CD14-positive monocyte (primary cell): ENCODE results near the gene ZFYVE1. TPM values are rescaled to one million over a fixed set of nuclear protein-coding genes. Genes with fewer than 3 reads are reported as not detected.
"Not testable (repeated sequence)": the region's sequence is repeated elsewhere in the genome, so short reads cannot be mapped to it uniquely, and the experiment has no call there.

Experiments
- DNase-seq, 3 donors: peaks; one replicate each; pipeline ENCODE4 v3.0.0-alpha.2; 2011 to 2022
- H2AFZ ChIP-seq: 2 replicates; pipeline ENCODE4 v1.6.0; 2012; ENCODE audit warnings: mild to moderate bottlenecking, low read depth, low read length, inconsistent platforms; ENCODE audit not compliant: insufficient read depth, poor library complexity, severe bottlenecking
- H3K27ac ChIP-seq, 2 donors: 1 replicate in 1 of 2; 2 replicates in 1 of 2; pipeline ENCODE4 v1.5.1; 2012 to 2013; ENCODE audit warnings: low read length in 2 of 2, control low read depth in 1 of 2, inconsistent platforms in 1 of 2, low read depth in 1 of 2, mild to moderate bottlenecking in 1 of 2
- H3K27me3 ChIP-seq, 2 donors: one replicate each; pipeline versions ENCODE4 v1.6.0 to v1.6.1; 2011 to 2013; ENCODE audit warnings: low read length in 2 of 2; ENCODE audit not compliant: control insufficient read depth in 2 of 2, insufficient read depth in 2 of 2
- H3K36me3 ChIP-seq, 2 donors: replicated peaks in 1 of 2; 1 replicate in 1 of 2; 2 replicates in 1 of 2; pipeline versions ENCODE4 v1.5.1 to v1.6.1; 2012 to 2013; ENCODE audit warnings: low read length in 2 of 2, control low read depth in 1 of 2, inconsistent platforms in 1 of 2, mild to moderate bottlenecking in 1 of 2; ENCODE audit not compliant: insufficient read depth in 2 of 2, control insufficient read depth in 1 of 2
- H3K4me1 ChIP-seq, 2 donors: 1 replicate in 1 of 2; 2 replicates in 1 of 2; pipeline versions ENCODE4 v1.5.1 to v1.6.1; 2012 to 2013; ENCODE audit warnings: low read length in 2 of 2, control low read depth in 1 of 2, inconsistent platforms in 1 of 2, mild to moderate bottlenecking in 1 of 2, moderate library complexity in 1 of 2; ENCODE audit not compliant: insufficient read depth in 2 of 2, control insufficient read depth in 1 of 2
- H3K4me2 ChIP-seq: replicated peaks from 2 replicates; pipeline ENCODE3; 2012; ENCODE audit warnings: low read length, moderate library complexity, mild to moderate bottlenecking; ENCODE audit not compliant: poor library complexity, severe bottlenecking; ENCODE audit errors: extremely low read depth
- H3K4me3 ChIP-seq, 3 experiments: fragments of 200-600 bp in 1 of 3; sonication (generic) in 1 of 3; replicated peaks in 1 of 3; 1 replicate in 2 of 3; 2 replicates in 1 of 3; pipeline ENCODE4 v1.5.1; 2011 to 2013; ENCODE audit warnings: low read length in 3 of 3, mild to moderate bottlenecking in 3 of 3, control low read depth in 2 of 3, low read depth in 2 of 3, inconsistent platforms in 1 of 3, moderate library complexity in 1 of 3
- H3K79me2 ChIP-seq: 2 replicates; pipeline ENCODE4 v1.6.0; 2012; ENCODE audit warnings: mild to moderate bottlenecking, control low read depth, inconsistent platforms, low read length, moderate library complexity; ENCODE audit not compliant: insufficient read depth
- H3K9ac ChIP-seq: 2 replicates; pipeline ENCODE4 v1.6.0; 2017; ENCODE audit warnings: low read length, mild to moderate bottlenecking; ENCODE audit not compliant: insufficient read depth, poor library complexity, severe bottlenecking
- H3K9me3 ChIP-seq, 2 donors: replicated peaks in 1 of 2; 1 replicate in 1 of 2; 2 replicates in 1 of 2; pipeline versions ENCODE4 v1.5.1 to v1.6.1; 2012 to 2013; ENCODE audit warnings: low read length in 2 of 2, control low read depth in 1 of 2; ENCODE audit not compliant: control insufficient read depth in 1 of 2, insufficient read depth in 1 of 2
- H4K20me1 ChIP-seq: 2 replicates; pipeline ENCODE4 v1.6.0; 2012; ENCODE audit warnings: mild to moderate bottlenecking, low read length, control low read depth, moderate library complexity; ENCODE audit not compliant: insufficient read depth
- H3K27ac Mint-ChIP-seq, 7 donors: one replicate each; pipeline ENCODE4 v1.8.0; 2020; ENCODE audit warnings: mild to moderate bottlenecking in 7 of 7, mixed read lengths in 7 of 7, moderate library complexity in 6 of 7, inconsistent platforms in 2 of 7
- H3K27me3 Mint-ChIP-seq, 3 donors: one replicate each; pipeline ENCODE4 v1.8.0; 2021 to 2022; ENCODE audit warnings: low read depth in 3 of 3, mild to moderate bottlenecking in 3 of 3, mixed read lengths in 3 of 3, moderate library complexity in 3 of 3, inconsistent platforms in 1 of 3
- H3K36me3 Mint-ChIP-seq, 2 donors: one replicate each; pipeline ENCODE4 v1.8.0; 2020; ENCODE audit warnings: mixed read lengths in 2 of 2, inconsistent platforms in 1 of 2, mild to moderate bottlenecking in 1 of 2
- H3K4me1 Mint-ChIP-seq: one replicate; pipeline ENCODE4 v1.8.0; 2020; ENCODE audit warnings: mild to moderate bottlenecking, mixed read lengths
- H3K4me3 Mint-ChIP-seq, 2 donors: one replicate each; pipeline ENCODE4 v1.8.0; 2020; ENCODE audit warnings: mild to moderate bottlenecking in 2 of 2, mixed read lengths in 2 of 2, moderate library complexity in 1 of 2
- H3K9me3 Mint-ChIP-seq, 7 donors: one replicate each; pipeline ENCODE4 v1.8.0; 2020 to 2022; ENCODE audit warnings: mixed read lengths in 7 of 7, mild to moderate bottlenecking in 6 of 7, moderate library complexity in 6 of 7, inconsistent platforms in 2 of 7
- CTCF ChIP-seq: fragments of 200-600 bp; IDR thresholded peaks from one replicate; pipeline ENCODE4 v1.8.0; 2022; ENCODE audit warnings: antibody characterized with exemption, mild to moderate bottlenecking
- WGBS: methylation state at CpG from one replicate; pipeline ENCODE4 v1.1.5; 2013; ENCODE audit warnings: missing lambda C conversion rate; ENCODE audit not compliant: insufficient coverage; 5-methylcytosine and 5-hydroxymethylcytosine counted together
- intact Hi-C, 2 donors: fragments of 100-400 bp; cut with micrococcal nuclease; formaldehyde crosslinking; loops; one replicate each; pipeline versions ENCODE4 v1.15.0 to v1.15.1; 2023
- polyA plus RNA-seq, 3 donors: library from polyadenylated mRNA; depleted of rRNA in 1 of 3; unstranded in 2 of 3; stranded (reverse) in 1 of 3; fragments of 300-500 nt in 2 of 3; fragments of >200 nt in 1 of 3; fragmentation: Illumina TruSeq in 2 of 3; gene quantifications; 1 replicate in 2 of 3; 2 replicates in 1 of 3; pipeline ENCODE4 v1.2.3, GENCODE V29; 2012 to 2021

The ZFYVE1 gene
- polyA plus RNA-seq, 3 donors = 4.9 to 18.6 (median 5.3) TPM

DNA sequence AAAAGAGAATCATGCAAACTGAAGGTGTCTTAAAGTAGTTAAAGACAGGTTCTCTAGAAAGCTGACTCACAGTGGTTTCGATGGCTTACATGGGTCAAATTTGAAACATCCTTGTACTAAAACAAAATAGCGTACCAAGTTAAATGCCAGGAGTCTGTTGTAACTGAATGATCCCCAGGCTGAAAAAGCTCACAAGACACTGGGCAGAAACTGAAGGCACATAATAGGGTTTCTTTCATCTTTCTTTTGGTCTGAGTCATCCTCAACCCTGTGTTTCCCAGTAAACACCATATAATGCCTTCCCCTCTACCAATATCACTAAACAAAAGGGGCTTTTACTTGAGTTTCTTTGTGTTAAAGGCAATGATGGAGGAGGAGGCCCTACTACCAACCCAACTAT lies 12.8 kb downstream of the ZFYVE1 start:
- intact Hi-C loops = no loop called here
- H3K79me2 ChIP-seq = peaks cover 37% of the 10 kb centered on the region
- no peak overlapping the region for H3K4me3 Mint-ChIP-seq
- H3K9ac ChIP-seq = no peak overlapping the region
- no peak overlapping the region for H2AFZ ChIP-seq
- H3K4me1 Mint-ChIP-seq = peaks cover 2% of the 10 kb centered on the region
- H3K27ac ChIP-seq = no peak overlapping the region
- H3K36me3 Mint-ChIP-seq = peaks cover 65 to 77% of the 10 kb centered on the region in 2 donors
- TF ChIP-seq CTCF = no peak
- peaks cover 69% of the 10 kb centered on the region for H4K20me1 ChIP-seq
- H3K9me3 Mint-ChIP-seq = peaks cover 0 to 5% (median 3%) of the 10 kb centered on the region in 7 donors
- no peaks in the 10 kb centered on the region for H3K4me1 ChIP-seq
- no peak for DNase-seq
- H3K27ac Mint-ChIP-seq = no peak overlapping the region
- no peaks in the 10 kb centered on the region for H3K9me3 ChIP-seq
- H3K4me3 ChIP-seq = no peak overlapping the region
- WGBS = no CpG with 5 or more reads among the region's 2 CpGs
- no peaks in the 10 kb centered on the region for H3K27me3 ChIP-seq
- H3K4me2 ChIP-seq = no peak overlapping the region
- peaks cover 48 to 76% of the 10 kb centered on the region in 2 donors for H3K36me3 ChIP-seq
- H3K27me3 Mint-ChIP-seq = peaks cover 0 to 3% (median 0%) of the 10 kb centered on the region in 3 donors

DNA sequence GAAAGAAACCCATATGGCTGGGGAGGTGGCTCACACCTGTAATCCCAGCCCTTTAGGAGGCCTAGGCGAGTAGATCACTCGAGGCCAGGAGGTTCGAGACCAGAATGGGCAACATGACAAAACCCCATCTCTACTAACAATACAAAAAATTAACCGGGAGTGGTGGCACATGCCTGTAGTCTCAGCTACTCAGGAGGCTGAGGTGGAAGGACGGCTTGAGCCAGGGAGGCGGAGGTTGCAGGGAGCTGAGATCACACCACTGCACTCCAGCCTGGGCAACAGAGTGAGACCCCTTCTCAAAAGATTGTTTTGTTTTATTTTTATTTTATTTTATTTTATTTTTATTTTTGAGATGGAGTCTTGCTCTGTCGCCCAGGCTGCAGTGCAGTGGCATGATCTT lies 15.7 kb downstream of the ZFYVE1 start:
- Histone ChIP-seq H4K20me1 (peaks cover 73% of the 10 kb centered on the region), H3K36me3 (peaks cover 43 to 70% of the 10 kb centered on the region in 2 donors), H3K79me2 (peaks cover 31% of the 10 kb centered on the region)
- H3K9me3 Mint-ChIP-seq, H3K27me3 Mint-ChIP-seq, H3K9me3 ChIP-seq, intact Hi-C loops, H3K27me3 ChIP-seq, H3K4me2 ChIP-seq, H2AFZ ChIP-seq, H3K4me1 ChIP-seq, DNase-seq, H3K27ac ChIP-seq, H3K4me3 Mint-ChIP-seq, H3K4me3 ChIP-seq, H3K9ac ChIP-seq: not testable (repeated sequence)
- Mint-ChIP-seq H3K36me3 (peaks cover 59 to 75% of the 10 kb centered on the region in 2 donors), H3K4me1 (peaks cover 10% of the 10 kb centered on the region), H3K27ac (peak overlapping the region in 1 of 7 donors; percentile 13)
- WGBS = 100% methylated on average over 2 of the region's 7 CpGs
